ENCODE measurements around the gene ZEB1.

ZEB1 gene

GRCh38 chr10:31509989-31510388 lies 191.0 kb downstream of the ZEB1 start:
- TF ChIP-seq CTCF (IDR thresholded peaks at IDR 0.05; ENCODE audit: low read depth, low read length, missing control alignments) = no peak
- no peak overlapping the region for H3K4me3 ChIP-seq (ENCODE audit: low read depth, low read length)
- DNase-seq (ENCODE audit: low read depth) = no peak

GRCh38 chr10:31515116-31515515 lies 196.1 kb downstream of the ZEB1 start:
- DNase-seq (ENCODE audit: low read depth) = no peak
- H3K4me3 ChIP-seq (ENCODE audit: low read depth, low read length) = no peak overlapping the region
- TF ChIP-seq CTCF (IDR thresholded peaks at IDR 0.05; ENCODE audit: low read depth, low read length, missing control alignments) = no peak

GRCh38 chr10:31515819-31516402 lies 196.9 kb downstream of the ZEB1 start:
- no peak for TF ChIP-seq CTCF (IDR thresholded peaks at IDR 0.05; ENCODE audit: low read depth, low read length, missing control alignments)
- no peak for DNase-seq (ENCODE audit: low read depth)
- no peak overlapping the region for H3K4me3 ChIP-seq (ENCODE audit: low read depth, low read length)

- H3K4me3 ChIP-seq (ENCODE audit: low read depth, low read length) = no peak overlapping the region
- DNase-seq (ENCODE audit: low read depth) = no peak
- no peak for TF ChIP-seq CTCF (IDR thresholded peaks at IDR 0.05; ENCODE audit: low read depth, low read length, missing control alignments)
Measured at GRCh38 chr10:31520986-31521831, 202.2 kb downstream of the ZEB1 start.

- DNase-seq (ENCODE audit: low read depth) = no peak
- TF ChIP-seq CTCF (IDR thresholded peaks at IDR 0.05; ENCODE audit: low read depth, low read length, missing control alignments) = no peak
- no peak overlapping the region for H3K4me3 ChIP-seq (ENCODE audit: low read depth, low read length)
Measured at GRCh38 chr10:31522820-31523219, 203.8 kb downstream of the ZEB1 start.

- H3K4me3 ChIP-seq (ENCODE audit: low read depth, low read length) = no peak overlapping the region
- TF ChIP-seq CTCF (IDR thresholded peaks at IDR 0.05; ENCODE audit: low read depth, low read length, missing control alignments) = no peak
Measured at GRCh38 chr10:31524460-31524859, 205.4 kb downstream of the ZEB1 start.

More at GRCh38 chr10:31524460-31524859, 205.4 kb downstream of the ZEB1 start:
- no peak for DNase-seq (ENCODE audit: low read depth)
